OCI-LY7 (cell line): ENCODE data around the gene OSGIN1.

Experiments
- EZH2phosphoT487 ChIP-seq: fragments of 200-600 bp; sonication (generic); IDR thresholded peaks from 2 replicates; pipeline ENCODE4 v1.6.1; 2018; ENCODE audit warnings: low read depth, borderline replicate concordance, mild to moderate bottlenecking, mixed run types, antibody characterized with exemption, low read length, moderate library complexity, mixed read lengths
- TF ChIP-seq, protein P1 (sequence below): fragments of 200-600 bp; sonication (generic); conservative IDR thresholded peaks from 2 replicates; pipeline ENCODE4 v1.5.1; 2014; ENCODE audit warnings: mild to moderate bottlenecking, antibody characterized with exemption, low read length, moderate library complexity, mixed read lengths

DNA sequence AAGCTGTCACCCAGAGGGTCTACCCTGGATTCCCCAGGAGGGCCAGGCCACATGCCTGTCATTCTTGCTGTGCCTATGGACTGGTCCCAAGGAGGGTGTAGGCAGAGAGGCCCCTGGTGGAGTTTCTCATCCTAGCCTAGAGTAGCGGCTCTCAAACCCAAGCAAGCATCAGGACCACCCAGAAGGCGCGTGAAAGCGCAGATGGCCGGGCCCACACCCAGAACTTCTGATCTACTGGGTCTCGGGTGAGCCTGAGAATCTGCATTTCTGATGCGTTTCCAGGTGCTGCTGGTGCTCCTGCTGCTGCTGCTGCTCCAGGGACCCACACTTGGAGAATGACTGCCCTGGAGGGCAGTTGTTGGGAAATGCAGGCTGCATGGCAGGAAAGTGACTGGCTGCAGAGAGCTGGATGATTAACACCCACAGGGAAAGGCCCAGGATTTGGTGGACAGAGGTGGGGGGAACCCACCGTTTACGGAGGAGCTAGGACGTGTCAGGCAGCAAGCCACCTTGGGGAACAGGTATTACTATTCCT is 9.5 kb upstream of the OSGIN1 start:
- TF ChIP-seq, protein P1, sequence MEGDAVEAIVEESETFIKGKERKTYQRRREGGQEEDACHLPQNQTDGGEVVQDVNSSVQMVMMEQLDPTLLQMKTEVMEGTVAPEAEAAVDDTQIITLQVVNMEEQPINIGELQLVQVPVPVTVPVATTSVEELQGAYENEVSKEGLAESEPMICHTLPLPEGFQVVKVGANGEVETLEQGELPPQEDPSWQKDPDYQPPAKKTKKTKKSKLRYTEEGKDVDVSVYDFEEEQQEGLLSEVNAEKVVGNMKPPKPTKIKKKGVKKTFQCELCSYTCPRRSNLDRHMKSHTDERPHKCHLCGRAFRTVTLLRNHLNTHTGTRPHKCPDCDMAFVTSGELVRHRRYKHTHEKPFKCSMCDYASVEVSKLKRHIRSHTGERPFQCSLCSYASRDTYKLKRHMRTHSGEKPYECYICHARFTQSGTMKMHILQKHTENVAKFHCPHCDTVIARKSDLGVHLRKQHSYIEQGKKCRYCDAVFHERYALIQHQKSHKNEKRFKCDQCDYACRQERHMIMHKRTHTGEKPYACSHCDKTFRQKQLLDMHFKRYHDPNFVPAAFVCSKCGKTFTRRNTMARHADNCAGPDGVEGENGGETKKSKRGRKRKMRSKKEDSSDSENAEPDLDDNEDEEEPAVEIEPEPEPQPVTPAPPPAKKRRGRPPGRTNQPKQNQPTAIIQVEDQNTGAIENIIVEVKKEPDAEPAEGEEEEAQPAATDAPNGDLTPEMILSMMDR, result no peak
- TF ChIP-seq EZH2phosphoT487, result no peak
